HCT116 (cell line): ENCODE results near the gene MED9. TPM values are rescaled to one million over a fixed set of nuclear protein-coding genes. Genes with fewer than 3 reads are reported as not detected.

Experiments
- ATAC-seq: fragments of 200-7000 bp; cut with Tn5 transposase; 2 replicates; pipeline ENCODE4 v1.9.1; 2020; ENCODE audit warnings: mild to moderate bottlenecking, moderate library complexity
- BruUV-seq: library from RNA; stranded (reverse); fragments of 400-500 nt; replicated peaks from 2 replicates; lab custom pipeline; 2021; lab: Mats Ljungman, UMichigan
- CTCF ChIA-PET: fragments of 300-600 bp; sonication (Branson Sonifier 250); formaldehyde crosslinking; loops from one replicate; lab custom pipeline; 2021; ENCODE audit warnings: antibody characterized with exemption; lab: Charles Lee
- POLR2A ChIA-PET: fragments of 300-600, 350-600 bp; sonication (Branson Sonifier 250); formaldehyde crosslinking; loops from one replicate; lab custom pipeline; 2021; ENCODE audit warnings: antibody characterized with exemption; lab: Charles Lee
- RAD21 ChIA-PET, 2 experiments: fragments of 300-600 bp; sonication (Branson Sonifier 250); formaldehyde crosslinking; loops; one replicate each; lab custom pipeline; 2023; ENCODE audit warnings: low total read pairs in 2 of 2; ENCODE audit not compliant: uncharacterized antibody in 2 of 2, unreplicated experiment in 2 of 2, low non-redundant PET in 1 of 2; lab: Charles Lee
- DNase-seq: peaks from one replicate; pipeline ENCODE4 v3.0.0-alpha.2; 2010; ENCODE audit warnings: low read depth, low spot score
- H2AFZ ChIP-seq: fragments of 200-600 bp; shearing (Covaris generic), sonication (generic); 2 replicates; pipeline ENCODE4 v1.6.1; 2017; ENCODE audit warnings: low read depth, mixed run types, mixed read lengths, antibody characterized with exemption, low read length; ENCODE audit not compliant: poor library complexity, severe bottlenecking
- H3K27ac ChIP-seq: 2 replicates; pipeline ENCODE4 v1.5.1; 2012; ENCODE audit warnings: low read depth, low read length
- H3K27me3 ChIP-seq: fragments of 200-600 bp; sonication (generic); 2 replicates; pipeline ENCODE4 v1.6.1; 2016; ENCODE audit warnings: mixed run types, low read length, mixed read lengths; ENCODE audit not compliant: insufficient read depth
- H3K36me3 ChIP-seq, 2 experiments: fragments of 200-500 bp in 1 of 2; fragments of 200-600 bp in 1 of 2; sonication (Bioruptor generic) in 1 of 2; sonication (generic) in 1 of 2; 2 replicates each; pipeline versions ENCODE4 v1.5.1 to v1.6.1; 2014 to 2016; ENCODE audit warnings: low read length in 2 of 2, inconsistent platforms in 1 of 2, mixed read lengths in 1 of 2, mixed run types in 1 of 2; ENCODE audit not compliant: insufficient read depth in 2 of 2, control insufficient read depth in 1 of 2
- H3K4me1 ChIP-seq, 2 experiments: fragments of 200-600 bp in 1 of 2; sonication (generic) in 1 of 2; 2 replicates each; pipeline versions ENCODE4 v1.5.1 to v1.6.1; 2012 to 2017; ENCODE audit warnings: low read length in 2 of 2, inconsistent platforms in 1 of 2, mild to moderate bottlenecking in 1 of 2, mixed read lengths in 1 of 2, mixed run types in 1 of 2, moderate library complexity in 1 of 2; ENCODE audit not compliant: insufficient read depth in 2 of 2, control insufficient read depth in 1 of 2
- H3K4me2 ChIP-seq: fragments of 200-600 bp; sonication (generic); 2 replicates; pipeline ENCODE4 v1.6.1; 2017; ENCODE audit warnings: mixed run types, low read length, mixed read lengths
- H3K4me3 ChIP-seq, 2 experiments: fragments of 200-600 bp in 1 of 2; sonication (generic) in 1 of 2; replicated peaks in 1 of 2; 2 replicates each; pipeline ENCODE4 v1.5.1; 2011 to 2016; ENCODE audit warnings: low read length in 2 of 2, control low read depth in 1 of 2, low read depth in 1 of 2, mild to moderate bottlenecking in 1 of 2, mixed read lengths in 1 of 2, mixed run types in 1 of 2
- H3K79me2 ChIP-seq: fragments of 200-600 bp; sonication (generic); 2 replicates; pipeline ENCODE4 v1.6.1; 2017; ENCODE audit warnings: mild to moderate bottlenecking, mixed run types, low read length, moderate library complexity, mixed read lengths; ENCODE audit not compliant: insufficient read depth
- H3K9ac ChIP-seq: fragments of 200-600 bp; sonication (generic); 2 replicates; pipeline ENCODE4 v1.6.1; 2016; ENCODE audit warnings: low read length, mixed read lengths
- H3K9me2 ChIP-seq: fragments of 200-600 bp; sonication (generic), shearing (Covaris generic); 2 replicates; pipeline ENCODE4 v1.6.1; 2017; ENCODE audit warnings: mixed run types, mild to moderate bottlenecking, moderate library complexity; ENCODE audit not compliant: insufficient read depth
- H3K9me3 ChIP-seq, 2 experiments: fragments of 200-500 bp in 1 of 2; fragments of 200-600 bp in 1 of 2; sonication (Bioruptor generic) in 1 of 2; sonication (generic) in 1 of 2; 2 replicates each; pipeline ENCODE4 v1.6.1; 2014 to 2017; ENCODE audit warnings: low read length in 2 of 2, mixed read lengths in 2 of 2, inconsistent platforms in 1 of 2, low read depth in 1 of 2, mild to moderate bottlenecking in 1 of 2, mixed run types in 1 of 2, moderate library complexity in 1 of 2; ENCODE audit not compliant: control insufficient read depth in 1 of 2, insufficient read depth in 1 of 2
- H4K20me1 ChIP-seq: fragments of 200-600 bp; sonication (generic), shearing (Covaris generic); 2 replicates; pipeline ENCODE4 v1.6.1; 2017; ENCODE audit warnings: mixed run types, mild to moderate bottlenecking, moderate library complexity; ENCODE audit not compliant: insufficient read depth
- CEBPB ChIP-seq: IDR thresholded peaks from 2 replicates; pipeline ENCODE4 v1.6.1; 2012; ENCODE audit warnings: low read depth
- EGR1 ChIP-seq: IDR thresholded peaks from 2 replicates; pipeline ENCODE4 v1.6.1; 2012; ENCODE audit warnings: low read depth
- ELF1 ChIP-seq: IDR thresholded peaks from 2 replicates; pipeline ENCODE4 v1.6.1; 2012; ENCODE audit warnings: low read depth, borderline replicate concordance
- EZH2 ChIP-seq: fragments of 200-600 bp; sonication (generic); IDR thresholded peaks from 2 replicates; pipeline ENCODE4 v1.6.1; 2017; ENCODE audit warnings: antibody characterized with exemption, mixed run types
- EZH2phosphoT487 ChIP-seq: fragments of 200-600 bp; IDR thresholded peaks from 2 replicates; pipeline ENCODE4 v1.6.1; 2018; ENCODE audit warnings: antibody characterized with exemption, borderline replicate concordance
- MAX ChIP-seq: IDR thresholded peaks from 2 replicates; pipeline ENCODE4 v1.6.1; 2012
- RAD21 ChIP-seq: IDR thresholded peaks from 2 replicates; pipeline ENCODE4 v1.6.1; 2012; ENCODE audit warnings: low read depth, mild to moderate bottlenecking
- SIN3A ChIP-seq: IDR thresholded peaks from 2 replicates; pipeline ENCODE4 v1.6.1; 2012; ENCODE audit warnings: low read depth
- SRF ChIP-seq: IDR thresholded peaks from 2 replicates; pipeline ENCODE4 v1.6.1; 2012; ENCODE audit warnings: low read depth
- TCF7L2 ChIP-seq: IDR thresholded peaks from 2 replicates; pipeline ENCODE4 v1.7.0; 2011; ENCODE audit warnings: borderline replicate concordance, inconsistent platforms; ENCODE audit not compliant: insufficient read depth, insufficient read length; ENCODE audit errors: extremely low read depth
- YY1 ChIP-seq: IDR thresholded peaks from 2 replicates; pipeline ENCODE4 v1.6.1; 2011; ENCODE audit warnings: low read length, low read depth, moderate library complexity, mild to moderate bottlenecking; ENCODE audit not compliant: insufficient replicate concordance; ENCODE audit errors: extremely low read depth
- ZBTB33 ChIP-seq: IDR thresholded peaks from 2 replicates; pipeline ENCODE4 v1.6.1; 2011; ENCODE audit warnings: mild to moderate bottlenecking, low read length, moderate library complexity; ENCODE audit not compliant: insufficient replicate concordance; ENCODE audit errors: extremely low read depth
- ZFX ChIP-seq: fragments of 450-650 bp; IDR thresholded peaks from 2 replicates; pipeline ENCODE4 v1.6.1; 2017
- intact Hi-C: fragments of 100-400 bp; cut with micrococcal nuclease; formaldehyde crosslinking; loops from 2 replicates; pipeline ENCODE4 v1.10.0; 2022
- total RNA-seq: library from RNA; stranded (reverse); gene quantifications from one replicate; pipeline ENCODE4 v1.2.1, GENCODE V29; 2021; ENCODE audit not compliant: unreplicated experiment

MED9 gene
- total RNA-seq, 1 experiment from 2014 or later, result 13.9 TPM

- no peaks in the 10 kb centered on the region for H3K36me3 ChIP-seq
- H3K9me3 ChIP-seq, result no peaks in the 10 kb centered on the region
- ATAC-seq (no peak), DNase-seq (no peak)
- ChIA-PET RAD21 (no interaction called here), POLR2A (no interaction called here), CTCF (no interaction called here)
- no peaks in the 10 kb centered on the region for H3K79me2 ChIP-seq
- no peaks in the 10 kb centered on the region for H3K4me1 ChIP-seq
- H3K27me3 ChIP-seq, result no peaks in the 10 kb centered on the region
- H3K27ac ChIP-seq, result no peak overlapping the region
- no TSS peak for BruUV-seq
- TF ChIP-seq MAX (no peak), EGR1 (no peak), SRF (no peak), EZH2 (no peak), CEBPB (no peak), ZBTB33 (no peak), YY1 (no peak), TCF7L2 (no peak)
- H4K20me1 ChIP-seq, result no peaks in the 10 kb centered on the region
- H3K9me2 ChIP-seq, result no peaks in the 10 kb centered on the region
- no peak overlapping the region for H3K4me3 ChIP-seq
- intact Hi-C loops, result no loop called here
- no peak overlapping the region for H3K9ac ChIP-seq
- no peak overlapping the region for H2AFZ ChIP-seq
- H3K4me2 ChIP-seq, result no peak overlapping the region
These were observed 39.3 kb upstream of the MED9 start for GRCh38 chr17:17437461-17437860.

GRCh38 chr17:17437893-17438292 is 38.9 kb upstream of the MED9 start:
- Histone ChIP-seq H3K27ac (no peak overlapping the region), H3K4me3 (no peak overlapping the region), H2AFZ (no peak overlapping the region), H3K9me2 (no peaks in the 10 kb centered on the region), H3K9me3 (no peaks in the 10 kb centered on the region)
- POLR2A ChIA-PET, result no interaction called here
- no TSS peak for BruUV-seq
- no peak for ATAC-seq
- no peak for DNase-seq
- no peak for TF ChIP-seq YY1
- no peak for TF ChIP-seq SRF
- no peak for TF ChIP-seq SIN3A
- no peak for TF ChIP-seq ZFX
- no peak for TF ChIP-seq CEBPB
- TF ChIP-seq ELF1, result no peak
- TF ChIP-seq ZBTB33, result no peak
- no peak for TF ChIP-seq EZH2
- TF ChIP-seq EZH2phosphoT487, result no peak
- no peak for TF ChIP-seq RAD21
- TF ChIP-seq, all 23 proteins: peak for 0
- H3K4me1 ChIP-seq, result no peaks in the 10 kb centered on the region
- no peaks in the 10 kb centered on the region for H3K79me2 ChIP-seq
- intact Hi-C loops, result no loop called here
- H4K20me1 ChIP-seq, result no peaks in the 10 kb centered on the region
- H3K36me3 ChIP-seq, result no peaks in the 10 kb centered on the region
- H3K27me3 ChIP-seq, result no peaks in the 10 kb centered on the region
- RAD21 ChIA-PET, result no interaction called here
- CTCF ChIA-PET, result no interaction called here
- H3K4me2 ChIP-seq, result no peak overlapping the region
- H3K9ac ChIP-seq, result no peak overlapping the region
